DOHH2 (cell line): Measurements from ENCODE around the gene RC3H1.

Experiments
- H3F3A ChIP-seq: fragments of 200-600 bp; sonication (generic), shearing (Covaris generic); 2 replicates; pipeline ENCODE4 v1.6.0; 2016; ENCODE audit warnings: antibody characterized with exemption, mild to moderate bottlenecking; ENCODE audit not compliant: control insufficient read depth, insufficient read depth
- H3K27ac ChIP-seq: fragments of 200-600 bp; sonication (generic); 2 replicates; pipeline ENCODE4 v1.5.1; 2014; ENCODE audit warnings: low read depth, mild to moderate bottlenecking, low read length, moderate library complexity
- H3K27me3 ChIP-seq: fragments of 200-600 bp; sonication (generic); 2 replicates; pipeline ENCODE4 v1.6.1; 2014; ENCODE audit warnings: mild to moderate bottlenecking, low read length, mixed read lengths; ENCODE audit not compliant: control insufficient read depth
- H3K36me3 ChIP-seq: fragments of 200-600 bp; sonication (generic); 2 replicates; pipeline ENCODE4 v1.6.1; 2014; ENCODE audit warnings: mild to moderate bottlenecking, low read length, moderate library complexity, mixed read lengths; ENCODE audit not compliant: control insufficient read depth
- H3K4me1 ChIP-seq: fragments of 200-600 bp; sonication (generic); 2 replicates; pipeline ENCODE4 v1.6.1; 2014; ENCODE audit warnings: mild to moderate bottlenecking, low read length, mixed read lengths; ENCODE audit not compliant: control insufficient read depth
- H3K4me2 ChIP-seq: fragments of 200-600 bp; sonication (generic); 2 replicates; pipeline ENCODE4 v1.6.0; 2014; ENCODE audit warnings: mild to moderate bottlenecking, low read length, moderate library complexity
- H3K4me3 ChIP-seq: fragments of 200-600 bp; sonication (generic); 2 replicates; pipeline ENCODE4 v1.5.1; 2014; ENCODE audit warnings: mild to moderate bottlenecking, low read length, mixed read lengths
- H3K79me2 ChIP-seq: fragments of 200-600 bp; sonication (generic); 2 replicates; pipeline ENCODE4 v1.6.1; 2014; ENCODE audit warnings: mild to moderate bottlenecking, low read length, mixed read lengths; ENCODE audit not compliant: control insufficient read depth
- H3K9me2 ChIP-seq: fragments of 200-600 bp; sonication (generic); replicated peaks from 2 replicates; pipeline ENCODE4 v1.6.1; 2014; ENCODE audit warnings: mild to moderate bottlenecking, low read length, mixed read lengths; ENCODE audit not compliant: control insufficient read depth
- H3K9me3 ChIP-seq: fragments of 200-600 bp; sonication (generic); 2 replicates; pipeline ENCODE4 v1.6.1; 2014; ENCODE audit warnings: antibody characterized with exemption, low read length, mixed read lengths; ENCODE audit not compliant: control insufficient read depth, insufficient read depth
- H4K20me1 ChIP-seq: fragments of 200-600 bp; sonication (generic); 2 replicates; pipeline ENCODE4 v1.6.0; 2014; ENCODE audit warnings: low read depth, mild to moderate bottlenecking, antibody characterized with exemption, low read length, moderate library complexity; ENCODE audit not compliant: control insufficient read depth, insufficient read depth
- EZH2phosphoT487 ChIP-seq: fragments of 200-600 bp; sonication (generic); IDR thresholded peaks from 2 replicates; pipeline ENCODE4 v1.6.1; 2017; ENCODE audit warnings: borderline replicate concordance, mild to moderate bottlenecking, antibody characterized with exemption, low read length, moderate library complexity, mixed read lengths
- TF ChIP-seq, protein P1 (sequence below): fragments of 200-600 bp; sonication (generic); IDR thresholded peaks from one replicate; pipeline ENCODE4 v1.5.1; 2014; ENCODE audit warnings: antibody characterized with exemption, mild to moderate bottlenecking, low read depth, low read length; ENCODE audit not compliant: poor library complexity, severe bottlenecking

RC3H1 gene

DNA sequence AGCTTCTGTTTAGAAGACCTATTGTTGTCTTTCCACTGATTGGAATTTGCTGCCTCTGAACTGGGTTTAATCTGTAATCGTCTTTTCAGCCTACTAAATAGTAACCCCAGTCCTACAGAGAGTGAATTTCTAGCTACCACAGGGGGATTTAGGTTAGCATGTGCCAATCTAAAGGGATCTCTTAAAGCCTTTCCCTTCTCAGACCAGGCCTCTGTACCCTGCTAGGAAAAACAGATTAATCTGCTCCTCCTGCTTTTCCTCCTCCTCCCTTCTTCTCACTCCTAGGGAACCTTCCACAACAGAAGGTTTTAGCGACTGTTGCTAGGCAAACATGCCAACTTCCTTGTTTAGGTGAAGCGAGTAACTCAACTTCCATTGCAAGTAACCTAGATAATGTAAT, 1.3 kb upstream of the RC3H1 start:
- no peak overlapping the region for H3K27ac ChIP-seq
- H3K27me3 ChIP-seq: no peaks in the 10 kb centered on the region
- no peaks in the 10 kb centered on the region for H3K9me3 ChIP-seq
- peaks cover 37% of the 10 kb centered on the region for H3K79me2 ChIP-seq
- TF ChIP-seq, protein P1, sequence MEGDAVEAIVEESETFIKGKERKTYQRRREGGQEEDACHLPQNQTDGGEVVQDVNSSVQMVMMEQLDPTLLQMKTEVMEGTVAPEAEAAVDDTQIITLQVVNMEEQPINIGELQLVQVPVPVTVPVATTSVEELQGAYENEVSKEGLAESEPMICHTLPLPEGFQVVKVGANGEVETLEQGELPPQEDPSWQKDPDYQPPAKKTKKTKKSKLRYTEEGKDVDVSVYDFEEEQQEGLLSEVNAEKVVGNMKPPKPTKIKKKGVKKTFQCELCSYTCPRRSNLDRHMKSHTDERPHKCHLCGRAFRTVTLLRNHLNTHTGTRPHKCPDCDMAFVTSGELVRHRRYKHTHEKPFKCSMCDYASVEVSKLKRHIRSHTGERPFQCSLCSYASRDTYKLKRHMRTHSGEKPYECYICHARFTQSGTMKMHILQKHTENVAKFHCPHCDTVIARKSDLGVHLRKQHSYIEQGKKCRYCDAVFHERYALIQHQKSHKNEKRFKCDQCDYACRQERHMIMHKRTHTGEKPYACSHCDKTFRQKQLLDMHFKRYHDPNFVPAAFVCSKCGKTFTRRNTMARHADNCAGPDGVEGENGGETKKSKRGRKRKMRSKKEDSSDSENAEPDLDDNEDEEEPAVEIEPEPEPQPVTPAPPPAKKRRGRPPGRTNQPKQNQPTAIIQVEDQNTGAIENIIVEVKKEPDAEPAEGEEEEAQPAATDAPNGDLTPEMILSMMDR: no peak
- no peak for TF ChIP-seq EZH2phosphoT487
- peak overlapping the region; percentile 94 for H3K4me3 ChIP-seq
- H3F3A ChIP-seq: no peaks in the 10 kb centered on the region
- peaks cover 34% of the 10 kb centered on the region for H3K4me1 ChIP-seq
- peaks cover 23% of the 10 kb centered on the region for H4K20me1 ChIP-seq
- peak overlapping the region; percentile 76 for H3K4me2 ChIP-seq
- no peaks in the 10 kb centered on the region for H3K9me2 ChIP-seq
- H3K36me3 ChIP-seq: peaks cover 29% of the 10 kb centered on the region

DNA sequence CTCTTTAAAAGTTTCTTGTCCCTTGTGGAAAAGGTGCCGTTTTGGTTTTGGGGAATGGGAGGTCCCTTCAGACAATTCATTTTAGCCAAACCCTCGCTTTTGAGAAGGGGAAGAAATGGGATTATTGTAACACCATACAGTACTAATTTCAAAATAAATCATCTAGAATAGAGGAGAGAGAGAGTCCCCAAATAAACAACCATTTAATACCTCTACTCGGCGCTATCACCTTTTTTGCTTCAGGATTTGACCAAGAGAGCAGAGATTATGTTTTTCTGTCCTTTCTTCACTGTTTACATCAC, 770 bp upstream of the RC3H1 start:
- peak overlapping the region; percentile 94 for H3K4me3 ChIP-seq
- H3K27ac ChIP-seq: peak overlapping the region; percentile 10; the same call in 1 of the 2 replicates
- peak overlapping the region; percentile 76 for H3K4me2 ChIP-seq
- H3K9me3 ChIP-seq: no peaks in the 10 kb centered on the region
- H3F3A ChIP-seq: no peaks in the 10 kb centered on the region
- H3K27me3 ChIP-seq: no peaks in the 10 kb centered on the region
- H3K79me2 ChIP-seq: peaks cover 42% of the 10 kb centered on the region
- H4K20me1 ChIP-seq: peaks cover 24% of the 10 kb centered on the region
- no peaks in the 10 kb centered on the region for H3K9me2 ChIP-seq
- no peak for TF ChIP-seq EZH2phosphoT487
- TF ChIP-seq, protein P1: no peak
- H3K36me3 ChIP-seq: peaks cover 30% of the 10 kb centered on the region
- peaks cover 36% of the 10 kb centered on the region for H3K4me1 ChIP-seq

DNA sequence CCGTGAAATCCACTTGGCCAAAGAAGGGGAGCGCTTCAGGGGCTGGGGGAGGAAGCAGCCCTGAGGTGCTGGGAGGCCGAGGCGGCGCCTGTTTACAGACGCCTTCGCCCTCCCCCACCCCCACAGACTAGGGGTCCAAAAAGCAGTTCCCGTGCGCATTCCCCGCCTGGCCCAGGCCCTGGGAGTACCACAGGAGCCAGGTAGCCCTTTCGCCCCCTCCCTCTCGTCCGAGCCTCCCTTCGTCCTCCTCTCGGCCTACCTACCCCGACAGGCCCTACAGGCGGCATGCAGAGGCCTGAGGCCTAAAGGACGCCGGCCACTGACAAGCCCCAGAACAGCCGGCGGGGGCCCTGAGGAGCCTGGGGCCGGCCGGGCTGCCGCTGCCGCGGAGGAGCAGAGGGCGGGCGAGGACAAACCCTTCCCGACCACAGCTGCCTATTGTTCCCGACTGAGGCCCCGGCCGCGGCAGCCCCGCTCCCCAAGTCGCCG, 522 bp downstream of the RC3H1 start:
- Histone ChIP-seq H3K79me2 (peaks cover 55% of the 10 kb centered on the region), H3K9me3 (no peaks in the 10 kb centered on the region), H3K4me2 (peak overlapping the region; percentile 76), H3K36me3 (peaks cover 30% of the 10 kb centered on the region), H3K9me2 (no peaks in the 10 kb centered on the region), H3K4me3 (peak overlapping the region; percentile 94), H3K27me3 (no peaks in the 10 kb centered on the region), H4K20me1 (peaks cover 24% of the 10 kb centered on the region), H3F3A (no peaks in the 10 kb centered on the region), H3K27ac (peak overlapping the region; percentile 41), H3K4me1 (peaks cover 41% of the 10 kb centered on the region)
- no peak for TF ChIP-seq EZH2phosphoT487
- TF ChIP-seq, protein P1: no peak
